GM04503 (cell line): ENCODE measurements around the gene PHPT1.

Experiments used
- DNase-seq: peaks from one replicate; pipeline ENCODE4 v3.0.0-alpha.2; 2012; ENCODE audit warnings: low read depth

PHPT1 gene

DNA sequence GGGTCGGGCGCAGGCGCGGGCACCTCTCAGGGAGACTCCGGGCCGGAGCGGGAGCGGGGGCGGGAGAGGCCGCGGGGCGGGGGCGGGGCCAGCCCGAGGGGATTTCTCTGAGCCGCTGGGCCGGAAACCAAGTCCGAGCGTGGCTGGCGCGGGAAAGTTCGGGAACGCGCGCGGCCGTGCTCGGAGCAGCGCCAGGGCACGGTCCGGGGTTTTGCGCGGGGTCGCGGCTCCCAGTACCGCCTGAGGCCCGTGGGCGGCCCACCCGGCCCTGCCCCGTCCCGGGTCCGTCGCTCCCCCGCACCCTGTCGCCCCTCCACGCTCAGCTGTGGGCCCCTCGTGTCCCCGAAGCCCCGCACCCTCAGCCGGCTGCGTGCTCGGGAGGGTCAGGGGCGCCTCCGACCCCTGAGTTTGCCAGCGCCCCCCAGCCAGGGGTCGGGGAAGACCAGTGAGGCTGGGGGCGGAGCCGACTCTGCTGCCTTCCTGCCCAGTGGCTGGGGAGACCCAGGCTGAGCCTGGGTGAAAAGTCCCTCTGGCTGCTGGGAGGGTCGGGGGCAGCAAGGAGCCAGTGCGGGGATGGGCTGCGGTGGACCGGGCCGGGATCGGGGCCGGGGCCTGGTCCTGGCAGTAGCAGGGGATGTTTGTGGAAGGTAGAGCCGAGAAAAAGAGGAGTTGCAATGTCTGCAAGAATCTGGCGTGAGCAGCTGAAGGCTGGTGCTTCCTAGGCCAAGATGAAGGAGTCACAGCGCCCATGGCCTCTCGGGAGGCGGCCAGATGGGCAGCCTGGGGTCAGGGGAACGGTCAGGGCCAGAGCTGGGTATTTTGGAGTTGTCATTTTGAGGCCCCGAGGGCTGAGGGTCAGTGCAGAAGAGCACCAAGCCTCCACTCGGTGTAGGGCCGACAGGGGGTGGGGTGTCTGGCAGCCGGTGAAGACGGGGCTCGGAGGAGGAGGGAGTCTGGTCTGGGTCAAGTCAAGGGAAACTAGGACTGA, 37.7 kb downstream of the PHPT1 start:
- DNase-seq: no peak

DNA sequence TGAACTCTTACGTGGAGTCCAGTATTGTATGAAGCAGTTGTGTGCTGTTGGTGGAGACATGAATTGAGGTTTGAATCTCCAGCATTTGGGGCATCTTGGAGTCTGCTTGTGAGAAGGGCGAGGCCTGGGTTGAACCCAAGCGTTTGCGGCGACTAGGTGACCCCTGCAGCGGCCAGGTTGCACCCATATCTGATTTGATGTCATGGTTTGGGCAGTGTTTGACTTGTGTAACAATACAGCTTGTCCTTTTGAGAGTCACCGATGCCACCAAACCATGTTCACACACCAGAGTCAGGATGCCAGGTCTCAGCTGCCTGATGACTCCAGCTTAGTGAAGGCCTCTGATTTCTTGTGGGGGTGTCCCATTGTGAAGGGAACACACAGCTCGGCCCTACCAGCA, 39.2 kb downstream of the PHPT1 start:
- no peak for DNase-seq

GRCh38 chr9:136889858-136890257, 40.6 kb downstream of the PHPT1 start:
- no peak for DNase-seq

DNA sequence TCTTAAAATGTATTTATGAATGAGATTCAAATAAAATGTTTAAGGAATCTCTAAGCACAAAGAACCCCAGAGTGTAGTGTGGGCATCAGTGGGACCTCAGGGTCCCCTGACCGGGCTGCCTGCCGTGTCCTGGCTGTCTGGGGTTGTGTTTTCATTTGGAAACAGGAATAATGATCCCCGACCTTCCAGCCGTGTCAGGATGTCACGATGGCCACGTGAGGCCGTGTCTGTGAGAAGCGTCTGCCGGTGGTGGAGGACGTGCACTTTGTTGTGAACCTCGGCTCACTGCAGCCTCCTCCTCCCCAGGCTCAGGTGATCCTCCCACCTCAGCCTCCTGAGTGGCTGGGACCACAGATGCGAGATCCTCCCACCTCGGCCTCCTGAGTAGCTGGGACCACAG, 41.5 kb downstream of the PHPT1 start:
- DNase-seq: no peak

DNA sequence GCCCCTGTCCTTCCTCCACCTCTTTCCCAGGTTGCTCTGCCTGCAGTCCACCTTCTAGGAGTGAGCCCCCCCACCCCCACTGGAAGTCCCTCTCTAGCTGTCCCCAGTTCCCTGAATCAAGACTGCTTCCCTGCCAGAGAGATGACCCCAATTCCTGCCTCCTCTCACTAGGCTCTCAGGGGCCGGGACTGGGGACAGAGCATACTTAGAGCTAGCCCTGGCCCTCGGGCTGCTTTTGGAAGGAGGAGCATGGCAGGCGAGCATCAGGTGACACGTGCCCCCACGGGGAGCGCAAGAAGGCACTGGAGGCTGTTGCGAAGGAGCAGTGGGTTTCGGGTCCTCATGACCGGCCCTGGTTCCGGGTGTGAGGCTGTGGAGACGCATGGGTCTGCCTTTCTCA, 46.8 kb downstream of the PHPT1 start:
- no peak for DNase-seq

DNA sequence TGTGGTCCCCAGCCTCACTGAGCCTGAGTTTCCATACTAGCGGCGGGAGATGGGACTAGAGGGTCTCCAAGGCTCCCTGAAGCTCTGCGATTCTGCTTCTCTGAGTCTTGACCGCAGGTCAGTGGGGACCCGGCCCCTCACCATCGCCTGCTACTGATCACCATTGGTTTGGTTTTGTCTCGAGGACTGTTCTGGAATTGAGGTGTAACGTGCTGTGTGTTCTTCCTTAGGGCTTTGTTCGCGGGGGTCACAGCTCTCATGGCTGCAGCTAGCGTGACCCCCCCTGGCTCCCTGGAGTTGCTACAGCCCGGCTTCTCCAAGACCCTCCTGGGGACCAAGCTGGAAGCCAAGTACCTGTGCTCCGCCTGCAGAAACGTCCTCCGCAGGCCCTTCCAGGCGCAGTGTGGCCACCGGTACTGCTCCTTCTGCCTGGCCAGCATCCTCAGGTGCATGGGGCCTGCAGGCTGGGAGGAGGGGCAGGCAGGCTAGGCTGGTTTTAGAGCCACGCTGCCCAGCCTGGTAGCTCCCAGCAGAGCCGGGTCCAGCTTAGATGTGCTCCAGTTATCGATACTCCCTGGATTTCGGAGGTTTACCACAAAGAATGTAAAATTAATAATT, 49.4 kb downstream of the PHPT1 start:
- no peak for DNase-seq

DNA sequence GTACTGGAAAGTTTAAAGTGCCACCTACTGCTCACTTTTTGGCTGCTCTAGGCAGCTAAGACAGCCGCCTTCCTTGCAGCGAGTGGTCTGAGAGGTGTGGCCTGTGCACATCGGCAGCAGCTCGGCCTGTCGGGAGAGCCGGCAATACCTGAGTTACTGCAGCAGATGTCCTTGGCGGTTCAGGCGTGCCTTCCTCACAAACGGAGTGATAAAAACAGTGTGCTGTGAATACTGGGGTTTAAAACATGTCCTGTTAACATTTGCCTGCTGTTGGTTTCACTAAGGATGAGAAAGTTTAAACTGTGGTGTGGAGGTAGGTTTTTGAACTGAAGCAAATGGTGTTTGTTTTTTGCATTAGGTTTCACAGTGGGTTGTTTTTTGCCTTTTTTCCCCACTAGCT, 50.0 kb downstream of the PHPT1 start:
- no peak for DNase-seq

DNA sequence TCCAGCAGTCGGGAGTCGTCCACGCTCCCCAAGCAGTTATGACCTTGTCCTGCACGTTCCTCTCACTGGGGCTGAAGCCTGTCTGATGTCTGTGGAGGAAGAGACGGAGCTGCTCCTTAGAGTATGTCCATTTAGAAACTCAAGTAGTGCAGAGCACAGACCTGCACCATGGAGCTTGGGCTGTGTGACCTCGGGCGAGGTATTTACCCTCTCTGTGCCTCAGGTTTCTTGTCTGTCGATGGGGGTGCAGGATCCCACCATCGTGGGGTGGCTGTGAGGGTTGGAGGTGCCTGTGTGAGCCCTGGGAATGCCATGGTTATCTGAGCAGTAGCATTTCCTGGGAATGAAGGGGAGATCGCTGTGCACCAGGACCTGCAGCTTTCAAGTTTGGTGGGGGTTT, 51.3 kb downstream of the PHPT1 start:
- no peak for DNase-seq
